Activated CD8-positive, alpha-beta T cell treated with anti-CD3 and anti-CD28 coated beads for 36 hours (primary cell): ENCODE measurements around the gene ADGRG6. TPM values are rescaled to one million over a fixed set of nuclear protein-coding genes. Genes with fewer than 3 reads are reported as not detected.

ENCODE experiments used
- ATAC-seq: fragments of 200-7000 bp; cut with Tn5 transposase; one replicate; pipeline ENCODE4 v1.10.0; 2021; ENCODE audit warnings: mild to moderate bottlenecking, moderate library complexity
- CTCF ChIA-PET: fragments of 350-600 bp; sonication (Branson Sonifier 250); formaldehyde crosslinking; loops from one replicate; lab custom pipeline; 2021; ENCODE audit warnings: antibody characterized with exemption; lab: Charles Lee
- POLR2A ChIA-PET: fragments of 350-600 bp; sonication (Branson Sonifier 250); formaldehyde crosslinking; loops from one replicate; lab custom pipeline; 2021; ENCODE audit warnings: antibody characterized with exemption; lab: Charles Lee
- DNase-seq: peaks from one replicate; pipeline ENCODE4 v3.0.0-alpha.2; 2020
- H3K27ac Mint-ChIP-seq: one replicate; pipeline ENCODE4 v1.8.0; 2021; ENCODE audit warnings: mild to moderate bottlenecking, mixed read lengths
- H3K27me3 Mint-ChIP-seq: one replicate; pipeline ENCODE4 v1.8.0; 2021; ENCODE audit warnings: mixed read lengths
- H3K36me3 Mint-ChIP-seq: one replicate; pipeline ENCODE4 v1.8.0; 2021; ENCODE audit warnings: low read depth, mixed read lengths
- H3K4me1 Mint-ChIP-seq: one replicate; pipeline ENCODE4 v1.8.0; 2021; ENCODE audit warnings: low read depth, mixed read lengths
- H3K4me3 Mint-ChIP-seq: one replicate; pipeline ENCODE4 v1.8.0; 2021; ENCODE audit warnings: mild to moderate bottlenecking, moderate library complexity, mixed read lengths
- H3K9me3 Mint-ChIP-seq: one replicate; pipeline ENCODE4 v1.8.0; 2021; ENCODE audit warnings: mixed read lengths
- intact Hi-C: fragments of 100-400 bp; cut with micrococcal nuclease; formaldehyde crosslinking; loops from one replicate; pipeline ENCODE4 v1.10.0; 2022
- total RNA-seq, 2 experiments: library from RNA; stranded (reverse); gene quantifications; one replicate each; pipeline ENCODE4 v1.2.3, GENCODE V29; 2021
- TF ChIP-seq, protein P1 (sequence below): fragments of 200-600 bp; IDR thresholded peaks from one replicate; pipeline ENCODE4 v1.8.0; 2022; ENCODE audit warnings: antibody characterized with exemption, mild to moderate bottlenecking

The ADGRG6 gene
- total RNA-seq, 2 experiments from 2014 or later: 1.3 to 1.5 TPM

DNA sequence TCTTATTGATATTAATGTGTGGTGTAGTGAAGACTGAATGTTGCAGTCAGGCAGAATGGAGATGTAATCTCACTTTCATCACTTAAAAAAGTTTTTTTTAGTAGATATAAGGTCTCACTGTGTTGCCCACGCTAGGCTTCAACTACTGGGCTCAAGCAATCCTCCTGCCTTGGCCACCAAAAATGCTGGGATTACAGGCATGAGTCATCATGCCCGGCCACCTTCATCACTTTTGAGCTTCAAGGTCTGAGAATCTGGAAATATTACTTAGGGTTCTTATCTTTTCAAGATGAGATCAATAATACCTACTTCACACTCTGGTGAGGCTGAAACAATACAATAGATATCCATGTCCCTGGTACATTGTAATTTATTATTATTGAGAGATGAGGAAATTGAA is 31.6 kb downstream of the ADGRG6 start:
- ChIA-PET CTCF (no interaction called here), POLR2A (interaction anchor here (0.6 kb wide), 1 partner anchor 674 kb away, joined by 3 read pairs; no protein-coding TSS in a partner anchor)
- no peaks in the 10 kb centered on the region for H3K27me3 Mint-ChIP-seq
- no peak overlapping the region for H3K4me3 Mint-ChIP-seq
- H3K9me3 Mint-ChIP-seq: no peaks in the 10 kb centered on the region
- TF ChIP-seq, protein P1, sequence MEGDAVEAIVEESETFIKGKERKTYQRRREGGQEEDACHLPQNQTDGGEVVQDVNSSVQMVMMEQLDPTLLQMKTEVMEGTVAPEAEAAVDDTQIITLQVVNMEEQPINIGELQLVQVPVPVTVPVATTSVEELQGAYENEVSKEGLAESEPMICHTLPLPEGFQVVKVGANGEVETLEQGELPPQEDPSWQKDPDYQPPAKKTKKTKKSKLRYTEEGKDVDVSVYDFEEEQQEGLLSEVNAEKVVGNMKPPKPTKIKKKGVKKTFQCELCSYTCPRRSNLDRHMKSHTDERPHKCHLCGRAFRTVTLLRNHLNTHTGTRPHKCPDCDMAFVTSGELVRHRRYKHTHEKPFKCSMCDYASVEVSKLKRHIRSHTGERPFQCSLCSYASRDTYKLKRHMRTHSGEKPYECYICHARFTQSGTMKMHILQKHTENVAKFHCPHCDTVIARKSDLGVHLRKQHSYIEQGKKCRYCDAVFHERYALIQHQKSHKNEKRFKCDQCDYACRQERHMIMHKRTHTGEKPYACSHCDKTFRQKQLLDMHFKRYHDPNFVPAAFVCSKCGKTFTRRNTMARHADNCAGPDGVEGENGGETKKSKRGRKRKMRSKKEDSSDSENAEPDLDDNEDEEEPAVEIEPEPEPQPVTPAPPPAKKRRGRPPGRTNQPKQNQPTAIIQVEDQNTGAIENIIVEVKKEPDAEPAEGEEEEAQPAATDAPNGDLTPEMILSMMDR: no peak
- H3K27ac Mint-ChIP-seq: no peak overlapping the region
- intact Hi-C loops: no loop called here
- ATAC-seq: no peak
- H3K4me1 Mint-ChIP-seq: peaks cover 21% of the 10 kb centered on the region
- no peaks in the 10 kb centered on the region for H3K36me3 Mint-ChIP-seq
- DNase-seq: no peak

DNA sequence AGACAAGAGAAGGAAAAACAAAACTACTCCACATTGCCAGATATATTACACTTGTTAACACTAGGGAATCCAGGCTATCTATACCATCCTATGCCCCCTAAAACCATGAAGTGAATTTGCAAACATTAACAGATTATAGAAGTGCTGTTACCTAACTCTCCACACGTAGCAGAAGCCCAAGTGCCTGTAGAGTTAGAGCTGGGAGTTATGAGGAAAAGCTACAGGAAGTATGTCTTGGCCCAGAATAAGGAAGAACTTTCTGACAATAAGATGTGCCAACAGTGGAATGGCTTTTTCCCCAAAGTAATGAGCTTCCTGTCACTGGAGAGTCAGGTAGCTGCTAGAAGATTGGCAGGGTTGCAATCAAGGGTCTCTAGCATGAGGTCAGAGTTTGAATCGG is 32.5 kb downstream of the ADGRG6 start:
- no peak overlapping the region for H3K27ac Mint-ChIP-seq
- CTCF ChIA-PET: no interaction called here

DNA sequence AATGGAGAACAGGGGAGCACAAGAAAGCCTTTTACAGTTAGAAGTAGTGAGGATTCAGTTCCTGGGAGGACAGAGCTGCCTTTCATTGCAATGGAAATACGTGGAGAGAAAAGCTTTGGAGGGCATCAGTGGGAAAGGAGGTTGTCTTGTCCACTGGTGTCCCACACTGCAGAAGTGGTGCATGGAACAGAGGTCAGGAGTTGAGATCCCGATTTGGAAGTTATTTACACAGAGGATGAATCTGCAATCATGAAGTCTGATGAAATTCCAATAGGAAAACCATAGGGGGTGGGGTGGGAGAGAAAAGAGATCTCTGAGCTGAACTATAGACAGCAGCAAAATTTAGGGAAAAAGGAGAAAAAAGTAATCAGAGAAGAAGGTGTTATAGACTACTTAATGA is 33.6 kb downstream of the ADGRG6 start:
- Mint-ChIP-seq H3K4me1 (peaks cover 12% of the 10 kb centered on the region), H3K4me3 (no peak overlapping the region), H3K27me3 (no peaks in the 10 kb centered on the region), H3K9me3 (no peaks in the 10 kb centered on the region), H3K27ac (no peak overlapping the region), H3K36me3 (no peaks in the 10 kb centered on the region)
- no peak for ATAC-seq
- DNase-seq: no peak
- ChIA-PET CTCF (no interaction called here), POLR2A (no interaction called here)
- intact Hi-C loops: no loop called here
- TF ChIP-seq, protein P1: no peak

More for the DNA sequence above, 32.5 kb downstream of the ADGRG6 start:
- ATAC-seq: no peak
- Mint-ChIP-seq H3K9me3 (no peaks in the 10 kb centered on the region), H3K4me1 (peaks cover 21% of the 10 kb centered on the region), H3K36me3 (no peaks in the 10 kb centered on the region), H3K27me3 (no peaks in the 10 kb centered on the region), H3K4me3 (no peak overlapping the region)
- intact Hi-C loops: no loop called here
- TF ChIP-seq, protein P1: no peak
- POLR2A ChIA-PET: no interaction called here
- DNase-seq: no peak

DNA sequence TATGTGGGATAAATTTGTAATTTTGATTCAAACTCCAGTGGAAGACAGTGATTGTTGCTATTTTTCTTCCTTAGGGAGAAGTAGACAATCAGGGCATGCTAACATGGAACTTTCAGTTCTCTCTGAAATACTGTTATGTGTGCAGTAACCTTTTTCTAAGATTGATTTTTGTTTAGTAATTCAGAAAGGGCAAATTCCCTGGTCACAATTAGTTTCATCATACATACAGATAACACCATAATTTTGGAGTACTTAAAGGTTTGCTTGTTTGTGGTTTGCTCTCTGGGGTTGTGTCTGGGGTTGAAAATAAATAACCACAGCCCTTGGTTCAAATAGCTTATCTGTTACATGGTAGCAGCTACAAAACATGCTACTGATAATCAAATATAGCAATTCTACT is 34.4 kb downstream of the ADGRG6 start:
- no peak for DNase-seq
- Mint-ChIP-seq H3K4me3 (no peak overlapping the region), H3K27me3 (no peaks in the 10 kb centered on the region), H3K4me1 (peaks cover 6% of the 10 kb centered on the region), H3K36me3 (no peaks in the 10 kb centered on the region), H3K27ac (no peak overlapping the region), H3K9me3 (no peaks in the 10 kb centered on the region)
- intact Hi-C loops: no loop called here
- TF ChIP-seq, protein P1: no peak
- POLR2A ChIA-PET: no interaction called here
- ATAC-seq: no peak
- CTCF ChIA-PET: interaction anchor here (1.4 kb wide), 1 partner anchor 20 kb away, joined by 4 read pairs; no protein-coding TSS in a partner anchor

DNA sequence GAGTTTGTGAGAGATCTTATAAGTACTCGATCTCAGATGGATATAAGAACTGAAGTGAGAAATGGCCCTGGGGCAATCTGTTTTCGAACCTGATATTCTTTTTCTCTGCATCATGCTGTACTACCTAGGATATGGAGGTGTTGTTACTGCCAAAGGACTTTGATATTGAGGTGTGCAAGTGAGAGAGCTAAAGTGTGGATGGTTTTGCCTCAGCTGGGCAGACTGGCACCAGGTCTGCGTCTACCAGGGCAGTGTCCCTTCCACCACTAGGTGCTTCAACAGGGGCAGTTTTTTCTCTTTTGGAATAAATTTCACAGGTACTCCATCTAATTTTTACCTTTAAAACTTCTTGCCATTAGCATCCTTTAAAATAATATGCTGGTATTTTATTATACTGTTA is 35.0 kb downstream of the ADGRG6 start:
- POLR2A ChIA-PET: interaction anchor here (1.3 kb wide), 1 partner anchor 13 kb away, joined by 3 read pairs; no protein-coding TSS in a partner anchor
- Mint-ChIP-seq H3K9me3 (no peaks in the 10 kb centered on the region), H3K36me3 (no peaks in the 10 kb centered on the region), H3K4me3 (no peak overlapping the region), H3K27me3 (no peaks in the 10 kb centered on the region), H3K4me1 (no peaks in the 10 kb centered on the region), H3K27ac (no peak overlapping the region)
- CTCF ChIA-PET: interaction anchor here (1.4 kb wide), 1 partner anchor 21 kb away, joined by 4 read pairs; no protein-coding TSS in a partner anchor
- ATAC-seq (no peak), DNase-seq (no peak)
- TF ChIP-seq, protein P1: no peak
- intact Hi-C loops: no loop called here
